Vagina (tissue), 2 donors: Measurements from ENCODE around the gene FSTL5.

Experiments used
- POLR2A ChIP-seq, 2 donors: fragments of 450-650 bp; IDR thresholded peaks; one replicate each; pipeline ENCODE4 v1.6.1; 2017; ENCODE audit warnings: antibody characterized with exemption in 2 of 2, mild to moderate bottlenecking in 2 of 2, moderate library complexity in 2 of 2
- POLR2AphosphoS5 ChIP-seq, 2 donors: sonication (generic); formaldehyde crosslinking; IDR thresholded peaks; one replicate each; pipeline ENCODE4 v1.9.0; 2017; ENCODE audit warnings: antibody characterized with exemption in 2 of 2, mild to moderate bottlenecking in 2 of 2, low read depth in 1 of 2; ENCODE audit not compliant: insufficient read depth in 1 of 2
- TF ChIP-seq, protein P1 (sequence below), 3 experiments: fragments of 450-650 bp in 2 of 3; fragments of 200-600 bp in 1 of 3; sonication (generic) in 1 of 3; IDR thresholded peaks; one replicate each; pipeline ENCODE4 v1.5.1; 2017 to 2019; ENCODE audit warnings: antibody characterized with exemption in 3 of 3, mild to moderate bottlenecking in 2 of 3, moderate library complexity in 2 of 3

DNA sequence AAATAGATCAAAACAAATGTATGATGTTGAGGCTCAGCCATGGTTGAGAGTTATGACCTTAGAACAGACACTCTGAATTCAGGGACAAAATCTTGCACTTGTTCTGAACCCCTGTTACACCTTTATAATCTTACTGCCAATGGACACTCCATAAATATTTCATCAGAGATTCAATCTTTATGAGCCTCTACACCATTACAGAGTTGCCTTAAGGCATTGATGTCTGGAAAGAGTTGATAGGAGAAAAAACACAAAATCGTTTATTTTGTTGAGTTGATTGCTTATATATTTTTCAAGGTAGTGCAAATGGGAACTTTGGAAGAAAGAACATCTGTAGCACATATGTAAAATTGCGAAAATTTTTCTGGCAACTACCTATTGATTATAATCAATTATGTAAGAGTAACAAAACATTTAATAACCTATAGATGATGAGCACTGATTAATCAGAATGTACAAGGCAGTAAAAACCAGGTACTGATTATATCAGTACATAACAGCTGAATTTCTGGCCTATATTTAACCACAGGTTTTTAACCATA is 568.5 kb downstream of the FSTL5 start:
- TF ChIP-seq, protein P1, sequence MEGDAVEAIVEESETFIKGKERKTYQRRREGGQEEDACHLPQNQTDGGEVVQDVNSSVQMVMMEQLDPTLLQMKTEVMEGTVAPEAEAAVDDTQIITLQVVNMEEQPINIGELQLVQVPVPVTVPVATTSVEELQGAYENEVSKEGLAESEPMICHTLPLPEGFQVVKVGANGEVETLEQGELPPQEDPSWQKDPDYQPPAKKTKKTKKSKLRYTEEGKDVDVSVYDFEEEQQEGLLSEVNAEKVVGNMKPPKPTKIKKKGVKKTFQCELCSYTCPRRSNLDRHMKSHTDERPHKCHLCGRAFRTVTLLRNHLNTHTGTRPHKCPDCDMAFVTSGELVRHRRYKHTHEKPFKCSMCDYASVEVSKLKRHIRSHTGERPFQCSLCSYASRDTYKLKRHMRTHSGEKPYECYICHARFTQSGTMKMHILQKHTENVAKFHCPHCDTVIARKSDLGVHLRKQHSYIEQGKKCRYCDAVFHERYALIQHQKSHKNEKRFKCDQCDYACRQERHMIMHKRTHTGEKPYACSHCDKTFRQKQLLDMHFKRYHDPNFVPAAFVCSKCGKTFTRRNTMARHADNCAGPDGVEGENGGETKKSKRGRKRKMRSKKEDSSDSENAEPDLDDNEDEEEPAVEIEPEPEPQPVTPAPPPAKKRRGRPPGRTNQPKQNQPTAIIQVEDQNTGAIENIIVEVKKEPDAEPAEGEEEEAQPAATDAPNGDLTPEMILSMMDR (IDR thresholded peaks at IDR 0.05), result no peak
- TF ChIP-seq POLR2AphosphoS5 (IDR thresholded peaks at IDR 0.05; ENCODE audit: insufficient read depth in 1 of 2, low read depth in 1 of 2) (no peak), POLR2A (IDR thresholded peaks at IDR 0.05) (no peak)
